UCSD-AML1 (cell line): Measurements from ENCODE around the gene KHDRBS1.
"Not testable (repeated sequence)": the region's sequence is repeated elsewhere in the genome, so short reads cannot be mapped to it uniquely, and the experiment has no call there.

ENCODE experiments used
- DNase-seq: peaks from one replicate; lab custom pipeline; 2025; ENCODE audit not compliant: unreplicated experiment; lab: John Stamatoyannopoulos, UW

KHDRBS1 gene, protein sequence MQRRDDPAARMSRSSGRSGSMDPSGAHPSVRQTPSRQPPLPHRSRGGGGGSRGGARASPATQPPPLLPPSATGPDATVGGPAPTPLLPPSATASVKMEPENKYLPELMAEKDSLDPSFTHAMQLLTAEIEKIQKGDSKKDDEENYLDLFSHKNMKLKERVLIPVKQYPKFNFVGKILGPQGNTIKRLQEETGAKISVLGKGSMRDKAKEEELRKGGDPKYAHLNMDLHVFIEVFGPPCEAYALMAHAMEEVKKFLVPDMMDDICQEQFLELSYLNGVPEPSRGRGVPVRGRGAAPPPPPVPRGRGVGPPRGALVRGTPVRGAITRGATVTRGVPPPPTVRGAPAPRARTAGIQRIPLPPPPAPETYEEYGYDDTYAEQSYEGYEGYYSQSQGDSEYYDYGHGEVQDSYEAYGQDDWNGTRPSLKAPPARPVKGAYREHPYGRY

DNA sequence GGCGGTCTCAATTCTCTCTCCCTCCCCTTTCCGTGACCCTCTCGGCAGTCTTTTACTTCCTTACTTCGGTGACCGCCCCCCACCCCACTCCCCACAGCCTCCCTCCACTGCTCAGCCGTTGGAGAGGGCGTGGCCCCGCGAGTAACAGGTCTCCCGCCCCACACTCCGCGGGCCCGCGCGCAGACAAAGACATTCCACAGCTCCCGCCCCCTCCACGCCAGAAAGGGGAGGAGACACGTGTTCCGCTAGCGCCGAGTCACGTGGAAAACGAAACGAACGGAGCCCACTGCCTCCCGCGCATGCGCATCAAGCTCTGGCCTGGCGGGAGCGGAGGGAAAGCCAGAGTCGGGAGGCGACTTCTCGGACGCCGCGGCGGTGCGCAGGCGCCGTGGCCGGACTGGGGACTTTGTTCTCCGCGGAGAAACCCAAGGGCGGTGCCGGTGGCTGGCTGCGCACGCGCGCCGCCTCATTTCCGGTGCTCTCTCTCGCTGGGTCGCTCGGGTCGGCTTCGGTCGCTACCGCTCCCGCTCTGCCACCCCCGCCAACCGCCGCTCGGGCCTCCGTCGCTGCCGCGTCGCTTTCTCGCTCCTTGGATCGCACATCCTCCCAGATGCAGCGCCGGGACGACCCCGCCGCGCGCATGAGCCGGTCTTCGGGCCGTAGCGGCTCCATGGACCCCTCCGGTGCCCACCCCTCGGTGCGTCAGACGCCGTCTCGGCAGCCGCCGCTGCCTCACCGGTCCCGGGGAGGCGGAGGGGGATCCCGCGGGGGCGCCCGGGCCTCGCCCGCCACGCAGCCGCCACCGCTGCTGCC is at the start of gene KHDRBS1:
Gene KHDRBS1, plus strand, starts transcription at position 483 of the 813 bp plus-strand sequence. Its CDS starts 128 bp downstream, at position 611.
- peak; percentile 100 for DNase-seq

DNA sequence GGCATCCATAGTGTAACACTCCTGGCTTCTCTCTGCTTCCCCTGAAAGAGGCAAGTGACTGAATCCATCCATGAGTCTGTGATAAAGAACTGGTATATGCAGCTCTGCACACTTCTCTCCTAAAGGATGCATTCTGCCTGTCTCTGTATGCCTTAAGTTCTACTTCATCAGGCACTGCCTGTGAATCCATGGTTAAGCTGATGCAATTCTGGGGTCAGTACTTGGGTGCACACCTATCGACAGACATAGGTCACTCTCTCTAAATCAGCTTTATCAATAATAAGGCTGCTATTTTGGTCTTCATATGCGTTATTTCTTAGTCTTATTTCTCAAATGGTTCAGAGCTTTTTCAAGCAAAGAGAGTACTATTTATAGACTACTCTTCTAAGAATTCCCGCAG is 42.8 kb upstream of the KHDRBS1 start:
- no peak for DNase-seq

DNA sequence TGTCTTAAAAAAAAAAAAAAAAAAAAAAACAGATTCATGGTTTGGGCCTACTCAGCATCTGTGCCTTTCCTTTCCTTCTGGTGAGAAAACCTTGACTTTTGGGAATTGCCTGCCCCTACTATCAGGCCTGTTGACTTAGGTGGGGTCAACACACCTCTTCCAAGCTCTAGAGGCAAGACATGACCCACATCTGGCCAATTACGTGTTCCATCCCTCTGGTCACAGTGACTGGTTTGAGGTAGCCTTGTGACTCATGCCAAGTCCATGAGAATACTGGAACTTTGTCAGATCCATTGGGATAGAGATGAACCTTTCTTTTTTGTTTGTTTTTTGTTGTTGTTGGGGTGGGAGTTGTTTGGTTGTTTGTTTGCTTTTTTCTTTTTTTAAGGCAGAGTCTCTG is 37.3 kb upstream of the KHDRBS1 start:
- DNase-seq = no peak

DNA sequence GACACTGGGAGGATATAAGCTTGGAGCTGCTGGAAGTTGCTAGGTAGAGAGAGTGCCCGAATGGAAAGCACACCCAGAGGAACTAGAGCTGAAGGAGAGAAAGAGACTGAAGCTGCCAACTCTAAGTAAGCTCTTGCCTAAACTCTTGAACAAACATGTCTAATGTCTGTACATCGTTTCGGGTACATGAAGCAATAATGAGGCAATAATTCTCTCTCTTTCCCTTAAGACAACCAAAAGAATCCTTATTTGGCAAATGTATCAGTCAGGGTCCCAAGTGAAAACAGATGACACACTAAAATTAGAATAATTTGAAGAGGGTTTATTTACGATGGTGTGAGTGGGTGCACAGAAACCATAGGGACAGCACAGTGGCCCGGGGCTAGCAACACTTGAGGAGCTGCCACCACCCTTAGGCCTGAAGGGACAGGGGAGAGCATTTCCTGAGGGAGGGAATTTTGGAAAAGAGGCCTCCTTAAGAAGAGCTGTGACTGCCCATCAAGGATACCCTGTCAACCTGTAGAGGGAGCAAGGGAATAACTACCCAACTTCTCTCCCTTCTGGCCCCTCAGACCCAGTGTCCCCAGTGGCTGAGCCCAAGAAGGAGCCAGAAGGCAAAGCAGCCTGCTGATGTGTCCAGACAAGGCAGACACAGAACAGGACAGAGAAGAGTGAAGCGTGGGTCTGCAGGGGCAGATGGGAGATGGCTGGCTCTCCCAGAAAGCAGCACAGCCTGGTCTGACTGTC is 36.1 kb upstream of the KHDRBS1 start:
- peak; percentile 55 for DNase-seq

DNA sequence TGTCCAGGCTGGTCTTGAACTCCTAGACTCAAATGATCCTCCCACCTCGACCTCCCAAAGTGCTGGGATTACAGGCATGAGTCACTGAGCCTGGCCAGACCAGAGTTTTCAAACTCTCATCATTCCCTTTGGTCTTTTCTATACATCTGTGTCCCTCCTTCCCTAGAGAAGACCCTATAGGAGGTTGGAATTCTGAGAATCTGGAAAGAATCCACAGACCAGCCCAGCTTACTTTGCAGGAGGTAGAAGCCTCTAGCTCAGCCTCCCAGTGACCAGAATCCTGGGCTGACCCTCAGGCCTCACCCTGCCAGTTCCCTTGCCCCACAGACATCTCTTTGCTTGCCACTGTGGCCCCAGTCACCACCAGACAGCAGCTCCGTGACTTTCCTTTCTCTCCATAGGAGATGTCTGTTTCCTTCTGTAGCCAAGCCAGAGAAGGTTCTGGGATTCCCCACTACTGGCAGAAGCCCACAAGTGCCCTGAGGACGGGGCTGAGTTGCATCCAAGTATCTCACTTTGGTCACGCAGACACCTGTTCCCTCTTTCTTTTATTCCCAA is 34.7 kb upstream of the KHDRBS1 start:
- DNase-seq = no peak

DNA sequence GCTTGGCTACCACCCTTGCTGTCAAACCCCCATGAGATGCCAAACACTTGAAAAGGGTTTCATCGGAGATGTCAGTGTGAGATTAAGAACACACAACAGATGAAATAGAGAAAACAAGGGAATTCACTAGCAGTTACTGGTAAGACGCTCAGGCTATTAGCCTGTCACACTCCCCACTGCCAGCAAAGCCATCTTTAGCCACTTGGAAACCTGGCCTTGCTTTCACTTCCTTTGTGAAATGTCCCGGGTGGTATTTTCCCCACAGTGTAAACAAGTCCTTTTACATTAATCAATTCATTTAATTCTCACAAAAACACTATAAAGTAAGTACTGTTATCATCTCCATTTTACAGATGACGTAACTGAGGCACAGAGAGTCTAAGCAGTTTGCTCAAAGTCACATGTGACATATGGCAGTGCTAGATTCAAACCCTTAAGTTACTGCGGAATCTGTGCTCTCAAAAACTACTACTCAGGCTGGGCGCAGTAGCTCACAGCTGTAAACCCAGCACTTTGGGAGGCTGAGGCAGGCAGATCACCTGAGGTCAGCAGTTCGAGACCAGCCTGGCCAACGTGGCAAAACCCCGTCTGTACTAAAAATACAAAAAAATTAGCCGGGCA is 32.7 kb upstream of the KHDRBS1 start:
- DNase-seq = no peak

DNA sequence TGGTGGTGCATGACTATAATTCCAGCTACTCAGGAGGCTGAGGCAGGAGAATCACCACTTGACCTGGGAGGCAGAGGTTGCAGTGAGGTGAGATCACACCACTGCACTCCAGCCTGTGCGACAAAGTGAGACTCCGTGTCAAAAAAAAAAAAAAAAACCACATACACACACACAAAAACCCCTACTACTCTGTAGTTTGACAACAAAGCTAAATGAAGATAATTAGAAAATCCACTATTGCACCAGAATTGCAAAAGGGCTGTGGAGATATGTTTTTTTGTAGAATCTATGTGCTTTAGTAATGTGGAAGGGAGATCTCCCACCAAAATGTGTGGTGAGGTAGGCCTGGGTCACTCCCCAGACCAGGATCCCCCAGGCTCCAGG is 32.2 kb upstream of the KHDRBS1 start:
- no peak for DNase-seq

DNA sequence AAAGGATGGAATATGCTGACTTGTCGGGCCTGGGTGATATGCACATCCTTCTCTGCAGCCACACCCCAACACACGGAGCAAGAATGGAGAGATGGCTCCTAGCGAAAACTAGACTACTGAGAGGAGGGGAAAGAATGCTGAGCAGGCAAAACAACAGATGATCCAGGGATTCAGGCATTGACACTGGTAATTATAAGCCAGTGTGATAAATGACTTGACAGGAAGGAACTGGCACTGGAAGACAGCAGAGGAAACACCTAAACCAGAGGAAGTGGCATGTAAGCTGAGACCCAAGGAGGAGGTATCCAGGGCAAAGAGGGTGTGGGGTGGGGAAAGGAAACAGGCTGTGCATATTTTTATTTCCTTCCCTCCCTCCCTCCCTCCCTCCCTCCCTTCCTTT is 31.7 kb upstream of the KHDRBS1 start:
- peak; percentile 55 for DNase-seq

DNA sequence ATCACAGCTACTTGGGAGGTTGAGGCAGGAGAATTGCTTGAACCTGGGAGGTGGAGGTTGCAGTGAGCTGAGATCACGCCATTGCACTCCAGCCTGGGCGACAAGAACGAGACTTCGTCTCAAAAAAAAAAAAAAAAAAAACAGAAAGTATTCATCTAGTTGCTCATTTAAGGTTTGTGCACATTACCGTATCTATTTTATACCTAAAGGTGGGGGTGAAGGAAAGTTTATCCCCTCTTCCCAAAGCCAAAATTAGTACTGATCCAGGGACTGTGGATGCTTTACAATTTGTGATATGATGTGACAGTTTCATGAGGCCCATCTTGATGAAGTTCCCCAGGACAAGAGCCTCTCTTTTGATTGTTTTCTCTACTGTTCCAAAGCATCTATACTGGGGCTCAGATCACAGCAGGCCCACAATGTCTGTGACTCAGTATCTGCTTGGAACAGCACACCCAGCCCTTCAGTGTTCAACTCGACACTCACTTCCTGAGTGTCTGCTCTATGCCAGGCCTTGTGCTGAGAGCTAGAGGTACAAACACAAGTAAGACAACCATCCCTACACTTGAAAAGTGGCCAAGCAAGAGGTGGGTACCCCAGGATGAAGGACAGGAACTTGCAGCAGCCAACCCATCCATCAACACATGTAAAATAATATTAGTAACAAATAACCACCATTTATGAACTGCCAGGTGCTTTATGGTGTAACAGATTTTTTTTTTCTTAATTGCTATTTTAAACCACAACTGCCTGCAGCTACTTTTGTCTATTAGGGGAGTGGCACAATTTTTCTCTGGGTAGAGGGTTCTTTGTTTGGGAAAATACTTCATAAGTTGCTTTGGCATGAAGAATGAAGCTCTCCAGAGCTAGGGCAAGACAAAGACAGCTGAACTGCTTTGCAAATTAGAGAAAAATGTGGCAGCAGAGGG is 29.0 kb upstream of the KHDRBS1 start:
- DNase-seq = no peak

DNA sequence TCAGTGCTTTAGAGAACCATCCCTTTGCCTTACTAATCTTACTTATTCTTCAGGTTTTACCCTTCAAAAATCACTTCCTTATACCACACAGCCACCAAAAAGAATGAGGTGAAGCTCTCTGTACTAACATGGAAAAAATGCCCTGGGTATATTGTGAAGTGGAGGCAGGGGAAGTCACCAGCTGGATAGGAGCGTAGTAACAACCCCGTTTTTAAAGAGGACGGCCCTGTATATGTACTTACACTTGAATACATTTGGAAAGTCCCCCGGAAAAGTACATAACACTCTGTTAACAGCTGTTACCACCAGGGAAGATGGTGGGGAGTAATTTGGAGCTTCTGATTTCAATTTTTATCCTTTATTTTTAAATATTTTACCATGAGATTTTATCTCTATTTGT is 28.2 kb upstream of the KHDRBS1 start:
- DNase-seq = no peak

DNA sequence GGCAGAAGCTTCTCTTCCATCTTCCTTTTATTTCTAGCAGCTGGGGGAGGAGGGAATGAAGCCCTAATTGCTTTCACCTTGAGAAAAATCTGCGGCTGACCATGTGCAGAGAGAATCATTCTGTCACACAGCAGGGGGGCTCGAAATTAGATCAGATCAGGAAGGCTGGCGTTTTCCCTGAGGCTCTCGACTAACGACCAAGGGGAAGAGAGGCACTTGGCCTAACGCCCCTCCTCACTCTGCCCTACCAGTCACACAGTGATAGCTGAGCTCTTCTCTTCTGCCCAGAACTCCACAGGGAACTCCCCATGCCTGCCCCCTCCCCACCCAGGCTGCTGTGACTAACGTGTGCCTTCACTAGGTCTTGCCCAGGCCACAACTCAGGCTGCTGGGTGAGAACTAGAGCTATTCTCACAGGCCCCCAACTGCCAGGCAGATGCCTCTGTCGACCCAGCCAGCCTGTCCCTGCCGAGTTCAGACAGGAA is 26.5 kb upstream of the KHDRBS1 start:
- no peak for DNase-seq

DNA sequence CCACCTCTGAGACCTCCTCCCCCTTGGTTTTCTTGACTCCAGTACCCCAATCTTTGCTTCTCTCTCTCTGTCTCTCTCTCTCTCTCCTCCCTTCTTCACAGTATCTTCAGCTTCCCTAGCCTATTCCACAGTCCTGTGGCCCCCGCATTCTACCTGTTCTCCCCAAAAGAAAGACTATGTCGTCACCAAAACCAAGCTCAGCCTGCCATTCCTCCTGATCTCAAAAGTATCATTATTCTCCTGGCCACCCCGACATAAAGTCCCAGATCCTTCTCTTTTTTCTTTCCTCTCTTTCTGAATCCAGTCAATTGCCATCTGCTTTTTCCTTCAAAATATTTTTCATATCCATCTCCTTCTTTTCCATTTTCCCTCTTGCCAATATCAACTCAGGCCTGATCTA is 23.7 kb upstream of the KHDRBS1 start:
- DNase-seq = no peak

DNA sequence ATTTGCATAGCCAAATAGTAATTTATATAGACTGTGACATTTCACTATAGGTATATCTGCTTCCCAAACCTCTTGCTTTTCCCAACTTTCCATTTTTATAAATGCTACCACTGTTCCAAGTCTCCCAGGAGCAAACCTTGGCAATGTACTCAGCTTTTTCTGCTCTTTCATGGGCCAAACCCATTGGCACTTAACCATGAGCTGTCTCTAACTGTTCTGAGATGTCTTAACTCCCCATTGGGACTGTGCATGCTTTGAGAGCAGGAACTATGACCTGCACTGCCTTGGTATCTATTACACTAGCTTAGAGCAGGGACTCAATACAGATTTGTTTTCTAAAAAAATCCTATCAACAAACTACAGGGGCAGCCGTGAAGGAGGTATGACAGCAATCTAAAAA is 22.5 kb upstream of the KHDRBS1 start:
- no peak for DNase-seq

DNA sequence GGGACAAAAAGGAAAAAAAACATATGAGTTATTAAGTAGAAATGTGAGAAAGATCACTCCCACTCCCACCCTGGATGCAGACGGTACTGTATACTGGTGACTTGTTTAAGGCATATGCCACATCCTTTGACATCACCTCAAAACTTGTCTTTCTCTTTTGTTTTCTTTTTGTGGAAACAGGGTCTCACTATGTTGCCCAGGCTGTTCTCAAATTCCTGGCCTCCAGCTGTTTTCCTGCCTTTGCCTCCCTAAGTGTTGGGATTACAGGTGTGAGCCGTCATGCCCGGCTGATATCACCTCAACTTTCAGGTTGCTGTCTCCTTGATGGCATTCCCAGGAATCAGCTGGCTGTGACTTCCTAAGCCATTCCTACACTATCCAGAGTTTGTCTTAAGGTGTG is 18.4 kb upstream of the KHDRBS1 start:
- DNase-seq = no peak

DNA sequence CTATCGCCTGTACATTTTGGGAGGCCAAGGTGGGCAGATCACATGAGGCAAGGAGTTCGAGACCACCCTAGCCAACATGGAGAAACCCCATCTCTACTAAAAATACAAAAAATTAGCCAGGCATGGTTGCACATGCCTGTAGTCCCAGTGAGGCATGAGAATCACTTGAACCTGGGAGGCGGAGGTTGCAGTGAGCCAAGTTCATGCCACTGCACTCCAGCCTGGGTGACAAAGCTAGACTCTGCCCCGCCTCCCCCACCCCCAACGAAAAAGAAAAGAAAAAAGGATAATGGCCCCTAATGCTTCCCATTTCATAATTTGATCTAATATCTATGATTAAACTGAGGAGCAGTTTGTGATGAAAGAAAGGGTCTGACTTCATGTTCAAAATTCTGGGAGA is 17.5 kb upstream of the KHDRBS1 start:
- not testable (repeated sequence) for DNase-seq

DNA sequence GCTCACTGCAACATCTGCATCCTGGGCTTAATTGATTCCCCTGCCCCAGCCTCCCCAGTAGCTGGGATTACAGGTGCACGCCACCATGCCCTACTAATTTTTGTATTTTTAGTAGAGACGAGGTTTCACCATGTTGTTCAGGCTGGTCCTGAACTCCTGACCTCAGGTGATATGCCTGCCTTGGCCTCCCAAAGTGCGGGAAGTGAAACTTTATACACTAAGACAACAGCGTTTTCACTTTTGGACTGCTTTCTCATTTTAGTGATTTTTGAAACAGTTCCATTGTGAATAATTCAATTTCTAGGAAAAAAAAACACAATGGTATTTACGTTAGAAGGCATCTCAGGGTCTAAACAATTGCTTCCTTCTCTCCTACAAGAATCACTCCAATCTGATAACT is 11.8 kb upstream of the KHDRBS1 start:
- DNase-seq = no peak

DNA sequence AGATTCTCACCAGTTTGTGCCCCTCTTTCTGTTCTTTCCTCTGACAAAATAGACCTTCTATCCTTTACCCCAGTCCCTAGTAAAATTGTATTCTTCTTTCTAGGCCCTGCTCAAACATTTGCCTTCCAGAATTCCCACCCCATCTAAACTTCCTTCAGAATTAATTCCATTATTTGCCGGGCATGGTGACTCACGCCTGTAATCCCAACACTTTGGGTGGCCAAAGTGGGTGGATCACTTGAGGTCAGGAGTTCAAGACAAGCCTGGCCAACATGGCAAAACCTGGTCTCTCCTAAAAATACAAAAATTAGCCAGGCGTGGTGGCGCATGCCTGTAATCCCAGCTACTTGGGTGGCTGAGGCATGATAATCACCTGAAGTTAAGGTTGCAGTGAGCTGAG is 11.4 kb upstream of the KHDRBS1 start:
- not testable (repeated sequence) for DNase-seq

DNA sequence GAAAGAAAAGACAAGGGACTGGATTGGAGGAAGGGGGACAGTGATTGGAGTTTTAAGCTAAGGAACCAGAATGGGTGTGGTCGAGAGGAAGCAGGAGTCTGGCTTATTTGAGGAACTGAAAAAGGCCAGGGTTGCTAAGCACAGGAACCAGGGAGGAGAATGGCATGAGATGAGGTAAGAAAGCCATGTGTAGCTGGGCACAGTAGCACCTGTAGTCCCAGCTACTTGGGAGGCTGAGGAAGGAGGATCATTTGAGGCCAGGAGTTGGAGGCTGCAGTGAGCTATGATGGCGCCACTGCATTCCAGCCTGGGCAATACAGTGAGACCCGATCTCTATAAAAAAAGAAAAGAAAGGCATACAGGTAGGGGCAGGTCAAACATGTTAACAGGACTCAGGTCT is 8.1 kb upstream of the KHDRBS1 start:
- no peak for DNase-seq

DNA sequence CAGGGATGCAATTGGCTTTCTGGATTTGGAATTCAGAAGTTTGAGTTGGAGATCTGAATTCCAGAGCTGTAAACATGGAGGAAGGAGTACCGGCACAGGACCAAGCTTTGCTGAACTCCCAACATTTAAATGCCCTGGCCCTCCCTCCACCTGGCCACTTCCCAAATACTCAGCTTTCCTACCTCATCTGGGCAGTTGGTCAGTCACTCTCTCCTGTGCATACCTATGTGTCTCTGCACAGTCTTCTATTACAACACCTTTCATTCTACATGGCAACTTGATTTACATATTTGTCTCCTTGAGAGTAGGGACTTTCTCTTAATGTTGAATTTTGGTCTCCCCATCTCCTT is 6.1 kb upstream of the KHDRBS1 start:
- no peak for DNase-seq

DNA sequence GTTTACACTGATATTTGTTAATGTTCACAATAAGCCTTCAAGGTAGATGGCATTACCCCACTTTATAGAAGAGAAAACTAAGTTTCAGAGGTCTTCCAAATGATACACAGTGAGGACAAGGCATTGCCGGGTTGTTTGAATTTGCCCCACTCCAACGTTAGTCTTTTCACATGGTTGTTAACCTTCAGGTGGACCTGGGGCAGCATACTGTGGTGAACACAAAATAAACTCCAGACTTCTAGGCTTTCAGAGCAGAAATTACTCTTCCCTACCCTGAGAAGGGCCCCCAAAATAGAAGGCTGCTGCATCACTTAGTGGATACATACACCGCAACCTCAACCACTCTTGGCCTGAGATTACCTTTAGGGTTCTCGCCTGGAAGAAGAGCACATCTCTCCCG is 3.4 kb upstream of the KHDRBS1 start:
- no peak for DNase-seq
